PC-9 (cell line): ENCODE data around the gene FBXO5.

ENCODE experiments used
- EZH2 ChIP-seq: fragments of 200-600 bp; sonication (generic); IDR thresholded peaks from 2 replicates; pipeline ENCODE4 v1.8.0; 2017; ENCODE audit warnings: antibody characterized with exemption, low read depth
- TF ChIP-seq, protein P1 (sequence below): fragments of 200-600 bp; sonication (generic); conservative IDR thresholded peaks from 2 replicates; pipeline ENCODE4 v1.6.1; 2017; ENCODE audit warnings: mixed run types, antibody characterized with exemption, mild to moderate bottlenecking, moderate library complexity

- TF ChIP-seq, protein P1, sequence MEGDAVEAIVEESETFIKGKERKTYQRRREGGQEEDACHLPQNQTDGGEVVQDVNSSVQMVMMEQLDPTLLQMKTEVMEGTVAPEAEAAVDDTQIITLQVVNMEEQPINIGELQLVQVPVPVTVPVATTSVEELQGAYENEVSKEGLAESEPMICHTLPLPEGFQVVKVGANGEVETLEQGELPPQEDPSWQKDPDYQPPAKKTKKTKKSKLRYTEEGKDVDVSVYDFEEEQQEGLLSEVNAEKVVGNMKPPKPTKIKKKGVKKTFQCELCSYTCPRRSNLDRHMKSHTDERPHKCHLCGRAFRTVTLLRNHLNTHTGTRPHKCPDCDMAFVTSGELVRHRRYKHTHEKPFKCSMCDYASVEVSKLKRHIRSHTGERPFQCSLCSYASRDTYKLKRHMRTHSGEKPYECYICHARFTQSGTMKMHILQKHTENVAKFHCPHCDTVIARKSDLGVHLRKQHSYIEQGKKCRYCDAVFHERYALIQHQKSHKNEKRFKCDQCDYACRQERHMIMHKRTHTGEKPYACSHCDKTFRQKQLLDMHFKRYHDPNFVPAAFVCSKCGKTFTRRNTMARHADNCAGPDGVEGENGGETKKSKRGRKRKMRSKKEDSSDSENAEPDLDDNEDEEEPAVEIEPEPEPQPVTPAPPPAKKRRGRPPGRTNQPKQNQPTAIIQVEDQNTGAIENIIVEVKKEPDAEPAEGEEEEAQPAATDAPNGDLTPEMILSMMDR, result no peak
- no peak for TF ChIP-seq EZH2
These were observed 34.0 kb upstream of the FBXO5 start for GRCh38 chr6:153016846-153017245.
